Suprapubic skin (tissue), 4 donors: ENCODE results near the gene CALN1.

Source experiments
- POLR2A ChIP-seq, 2 donors: fragments of 450-650 bp; IDR thresholded peaks; one replicate each; pipeline ENCODE4 v1.6.1; 2017; ENCODE audit warnings: antibody characterized with exemption in 2 of 2, mild to moderate bottlenecking in 2 of 2, moderate library complexity in 2 of 2
- POLR2AphosphoS5 ChIP-seq, 3 donors: sonication (generic); formaldehyde crosslinking; IDR thresholded peaks; one replicate each; pipeline ENCODE4 v1.6.1; 2017; ENCODE audit warnings: antibody characterized with exemption in 3 of 3
- TF ChIP-seq, protein P1 (sequence below), 2 donors: fragments of 200-600 bp in 1 of 2; fragments of 450-650 bp in 1 of 2; sonication (generic) in 1 of 2; IDR thresholded peaks; one replicate each; pipeline ENCODE4 v1.5.1; 2016 to 2019; ENCODE audit warnings: antibody characterized with exemption in 2 of 2, mild to moderate bottlenecking in 1 of 2, moderate library complexity in 1 of 2

DNA sequence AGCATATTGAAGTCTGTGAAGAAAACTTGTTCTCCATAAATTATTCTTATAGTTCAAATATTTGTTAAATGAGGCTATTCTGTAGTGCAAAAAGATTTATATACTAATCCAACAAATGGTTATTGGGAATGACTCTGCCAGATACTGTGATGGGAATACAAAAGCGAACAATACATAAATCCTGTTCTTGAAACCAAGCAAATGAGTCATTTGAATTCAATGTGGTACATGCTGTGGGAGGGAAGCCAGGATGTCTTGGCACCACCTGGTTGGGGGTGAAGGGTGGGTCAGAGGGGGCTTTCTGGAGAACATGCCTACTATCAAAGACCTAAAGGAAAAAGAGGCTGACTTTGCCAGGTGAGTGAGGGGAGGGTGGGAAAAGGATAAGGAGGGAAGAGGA, 594.2 kb downstream of the CALN1 start:
- TF ChIP-seq, protein P1, sequence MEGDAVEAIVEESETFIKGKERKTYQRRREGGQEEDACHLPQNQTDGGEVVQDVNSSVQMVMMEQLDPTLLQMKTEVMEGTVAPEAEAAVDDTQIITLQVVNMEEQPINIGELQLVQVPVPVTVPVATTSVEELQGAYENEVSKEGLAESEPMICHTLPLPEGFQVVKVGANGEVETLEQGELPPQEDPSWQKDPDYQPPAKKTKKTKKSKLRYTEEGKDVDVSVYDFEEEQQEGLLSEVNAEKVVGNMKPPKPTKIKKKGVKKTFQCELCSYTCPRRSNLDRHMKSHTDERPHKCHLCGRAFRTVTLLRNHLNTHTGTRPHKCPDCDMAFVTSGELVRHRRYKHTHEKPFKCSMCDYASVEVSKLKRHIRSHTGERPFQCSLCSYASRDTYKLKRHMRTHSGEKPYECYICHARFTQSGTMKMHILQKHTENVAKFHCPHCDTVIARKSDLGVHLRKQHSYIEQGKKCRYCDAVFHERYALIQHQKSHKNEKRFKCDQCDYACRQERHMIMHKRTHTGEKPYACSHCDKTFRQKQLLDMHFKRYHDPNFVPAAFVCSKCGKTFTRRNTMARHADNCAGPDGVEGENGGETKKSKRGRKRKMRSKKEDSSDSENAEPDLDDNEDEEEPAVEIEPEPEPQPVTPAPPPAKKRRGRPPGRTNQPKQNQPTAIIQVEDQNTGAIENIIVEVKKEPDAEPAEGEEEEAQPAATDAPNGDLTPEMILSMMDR (IDR thresholded peaks at IDR 0.05), result no peak
- TF ChIP-seq POLR2AphosphoS5 (IDR thresholded peaks at IDR 0.05) (no peak), POLR2A (IDR thresholded peaks at IDR 0.05) (no peak)
